SU-DHL-6 (cell line): Measurements from ENCODE around the gene C21orf58.

Experiments used
- H2AFZ ChIP-seq: fragments of 200-600 bp; sonication (generic); 2 replicates; pipeline ENCODE4 v1.6.1; 2014; ENCODE audit warnings: low read depth, mild to moderate bottlenecking, moderate library complexity, mixed read lengths, antibody characterized with exemption, low read length; ENCODE audit not compliant: severe bottlenecking
- H3F3A ChIP-seq: fragments of 200-600 bp; shearing (Covaris generic); 2 replicates; pipeline ENCODE4 v1.6.0; 2016; ENCODE audit warnings: antibody characterized with exemption, mild to moderate bottlenecking; ENCODE audit not compliant: insufficient read depth
- H3K27ac ChIP-seq: fragments of 200-600 bp; sonication (generic); 2 replicates; pipeline ENCODE4 v1.5.1; 2016; ENCODE audit warnings: low read depth, mild to moderate bottlenecking, low read length, moderate library complexity, mixed read lengths
- H3K27me3 ChIP-seq: fragments of 200-600 bp; sonication (generic), shearing (Covaris generic); 2 replicates; pipeline ENCODE4 v1.6.0; 2014; ENCODE audit warnings: mild to moderate bottlenecking, low read length
- H3K36me3 ChIP-seq: fragments of 200-600 bp; sonication (generic); 2 replicates; pipeline ENCODE4 v1.6.1; 2014; ENCODE audit warnings: mild to moderate bottlenecking, low read length, mixed read lengths
- H3K4me2 ChIP-seq: fragments of 300-600, 200-600 bp; shearing (Covaris generic), sonication (generic); 2 replicates; pipeline ENCODE4 v1.6.0; 2014; ENCODE audit warnings: low read length, low read depth, mild to moderate bottlenecking; ENCODE audit not compliant: poor library complexity, severe bottlenecking
- H3K4me3 ChIP-seq: fragments of 200-600 bp; sonication (generic); 2 replicates; pipeline ENCODE4 v1.5.1; 2014; ENCODE audit warnings: antibody characterized with exemption, low read length, mild to moderate bottlenecking, mixed read lengths; ENCODE audit not compliant: insufficient read depth, poor library complexity, severe bottlenecking
- H3K79me2 ChIP-seq: fragments of 200-600 bp; sonication (generic); 2 replicates; pipeline ENCODE4 v1.6.1; 2014; ENCODE audit warnings: mild to moderate bottlenecking, low read length, moderate library complexity; ENCODE audit not compliant: insufficient read depth
- H3K9ac ChIP-seq: fragments of 200-600 bp; sonication (generic); 2 replicates; pipeline ENCODE4 v1.7.0; 2014; ENCODE audit warnings: mild to moderate bottlenecking, low read length
- H3K9me2 ChIP-seq: fragments of 200-600 bp; sonication (generic); replicated peaks from 2 replicates; pipeline ENCODE4 v1.6.1; 2014; ENCODE audit warnings: low read length; ENCODE audit not compliant: insufficient read depth
- H3K9me3 ChIP-seq: fragments of 200-600 bp; sonication (generic); 2 replicates; pipeline ENCODE4 v1.6.1; 2014; ENCODE audit warnings: low read length, mixed read lengths; ENCODE audit not compliant: insufficient read depth
- H4K20me1 ChIP-seq: fragments of 200-600 bp; sonication (generic); 2 replicates; pipeline ENCODE4 v1.6.1; 2014; ENCODE audit warnings: low read depth, mild to moderate bottlenecking, antibody characterized with exemption, low read length, moderate library complexity, mixed read lengths
- EZH2phosphoT487 ChIP-seq: fragments of 200-600 bp; sonication (generic), shearing (Covaris generic); conservative IDR thresholded peaks from 2 replicates; pipeline ENCODE4 v1.6.1; 2018; ENCODE audit warnings: mild to moderate bottlenecking, antibody characterized with exemption, low read length, moderate library complexity, mixed read lengths
- TF ChIP-seq, protein P1 (sequence below): fragments of 200-600 bp; sonication (generic); IDR thresholded peaks from one replicate; pipeline ENCODE4 v1.5.1; 2017; ENCODE audit warnings: antibody characterized with exemption, mild to moderate bottlenecking, low read length, moderate library complexity; ENCODE audit not compliant: insufficient read depth, poor library complexity, severe bottlenecking

C21orf58 gene

DNA sequence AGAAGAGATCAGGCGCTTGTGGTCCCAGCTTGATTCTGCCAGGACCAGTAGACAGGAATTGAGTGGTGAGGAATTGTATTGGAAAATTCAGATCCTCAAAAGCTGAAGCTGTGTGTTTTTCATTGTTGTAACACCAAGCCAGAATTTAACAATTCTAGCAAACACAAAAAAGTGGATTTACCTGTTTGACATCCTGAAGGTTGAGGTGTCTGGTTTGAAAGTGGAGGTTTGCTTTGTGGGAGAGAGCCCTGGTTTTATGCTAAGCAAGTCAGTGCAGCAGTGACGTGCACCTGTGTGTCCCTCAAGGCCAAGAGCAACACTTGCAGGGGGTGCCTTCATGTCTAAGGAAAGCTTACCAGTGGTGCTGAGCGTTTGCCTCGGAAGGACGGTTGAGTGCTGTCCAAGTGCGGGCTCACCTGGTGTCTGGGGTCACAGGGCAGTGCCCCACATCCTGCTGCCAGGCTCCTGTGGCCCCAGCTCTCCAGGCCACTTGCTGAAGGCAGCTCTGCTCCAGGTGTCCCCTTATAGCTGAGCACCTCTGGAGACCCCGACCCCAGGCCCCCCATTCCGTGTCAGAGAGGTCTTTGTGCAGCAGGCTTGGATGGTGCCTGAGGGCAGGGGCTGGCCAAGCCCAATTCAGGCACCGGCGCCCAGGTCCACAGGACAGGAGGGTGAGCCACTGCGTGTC lies 27.9 kb upstream of the C21orf58 start:
- no peak overlapping the region for H3K4me2 ChIP-seq
- no peak overlapping the region for H3K27ac ChIP-seq
- H3K36me3 ChIP-seq: no peaks in the 10 kb centered on the region; the same call in 1 of the 2 replicates
- H3K4me3 ChIP-seq: no peak overlapping the region
- H3K27me3 ChIP-seq: no peaks in the 10 kb centered on the region
- H4K20me1 ChIP-seq: no peaks in the 10 kb centered on the region
- no peaks in the 10 kb centered on the region for H3K9me3 ChIP-seq
- no peak overlapping the region for H3K9ac ChIP-seq
- H3K79me2 ChIP-seq: no peaks in the 10 kb centered on the region
- TF ChIP-seq, protein P1, sequence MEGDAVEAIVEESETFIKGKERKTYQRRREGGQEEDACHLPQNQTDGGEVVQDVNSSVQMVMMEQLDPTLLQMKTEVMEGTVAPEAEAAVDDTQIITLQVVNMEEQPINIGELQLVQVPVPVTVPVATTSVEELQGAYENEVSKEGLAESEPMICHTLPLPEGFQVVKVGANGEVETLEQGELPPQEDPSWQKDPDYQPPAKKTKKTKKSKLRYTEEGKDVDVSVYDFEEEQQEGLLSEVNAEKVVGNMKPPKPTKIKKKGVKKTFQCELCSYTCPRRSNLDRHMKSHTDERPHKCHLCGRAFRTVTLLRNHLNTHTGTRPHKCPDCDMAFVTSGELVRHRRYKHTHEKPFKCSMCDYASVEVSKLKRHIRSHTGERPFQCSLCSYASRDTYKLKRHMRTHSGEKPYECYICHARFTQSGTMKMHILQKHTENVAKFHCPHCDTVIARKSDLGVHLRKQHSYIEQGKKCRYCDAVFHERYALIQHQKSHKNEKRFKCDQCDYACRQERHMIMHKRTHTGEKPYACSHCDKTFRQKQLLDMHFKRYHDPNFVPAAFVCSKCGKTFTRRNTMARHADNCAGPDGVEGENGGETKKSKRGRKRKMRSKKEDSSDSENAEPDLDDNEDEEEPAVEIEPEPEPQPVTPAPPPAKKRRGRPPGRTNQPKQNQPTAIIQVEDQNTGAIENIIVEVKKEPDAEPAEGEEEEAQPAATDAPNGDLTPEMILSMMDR: no peak
- no peak for TF ChIP-seq EZH2phosphoT487
- no peak overlapping the region for H2AFZ ChIP-seq
- no peaks in the 10 kb centered on the region for H3K9me2 ChIP-seq
- H3F3A ChIP-seq: no peaks in the 10 kb centered on the region

DNA sequence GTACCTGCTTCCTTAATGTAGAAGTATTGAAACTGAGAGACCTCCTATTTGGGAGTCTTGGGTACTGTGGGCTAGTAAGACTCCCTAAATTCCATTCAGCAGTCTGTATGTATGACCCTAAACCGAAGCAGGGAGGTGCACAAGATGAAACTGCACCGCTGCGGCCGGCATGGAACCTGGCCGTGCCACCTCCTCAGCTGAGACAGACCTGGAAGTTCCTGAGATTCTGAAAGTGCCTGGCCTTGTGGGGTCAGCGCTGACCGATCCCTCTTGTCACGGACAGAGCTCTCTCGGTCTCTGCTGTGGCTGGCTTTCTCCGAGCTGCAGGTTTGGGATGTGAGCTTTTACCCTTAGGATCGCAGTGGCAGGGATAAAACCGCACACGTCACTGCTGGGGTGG lies 27.3 kb upstream of the C21orf58 start:
- no peak for TF ChIP-seq EZH2phosphoT487
- TF ChIP-seq, protein P1: no peak
- H4K20me1 ChIP-seq: no peaks in the 10 kb centered on the region
- H3K36me3 ChIP-seq: no peaks in the 10 kb centered on the region; the same call in 1 of the 2 replicates
- no peak overlapping the region for H2AFZ ChIP-seq
- H3K27ac ChIP-seq: no peak overlapping the region
- no peaks in the 10 kb centered on the region for H3K27me3 ChIP-seq
- H3K4me2 ChIP-seq: no peak overlapping the region
- no peaks in the 10 kb centered on the region for H3K79me2 ChIP-seq
- H3K9me2 ChIP-seq: no peaks in the 10 kb centered on the region
- no peaks in the 10 kb centered on the region for H3F3A ChIP-seq
- H3K9ac ChIP-seq: no peak overlapping the region
- no peak overlapping the region for H3K4me3 ChIP-seq
- H3K9me3 ChIP-seq: no peaks in the 10 kb centered on the region

DNA sequence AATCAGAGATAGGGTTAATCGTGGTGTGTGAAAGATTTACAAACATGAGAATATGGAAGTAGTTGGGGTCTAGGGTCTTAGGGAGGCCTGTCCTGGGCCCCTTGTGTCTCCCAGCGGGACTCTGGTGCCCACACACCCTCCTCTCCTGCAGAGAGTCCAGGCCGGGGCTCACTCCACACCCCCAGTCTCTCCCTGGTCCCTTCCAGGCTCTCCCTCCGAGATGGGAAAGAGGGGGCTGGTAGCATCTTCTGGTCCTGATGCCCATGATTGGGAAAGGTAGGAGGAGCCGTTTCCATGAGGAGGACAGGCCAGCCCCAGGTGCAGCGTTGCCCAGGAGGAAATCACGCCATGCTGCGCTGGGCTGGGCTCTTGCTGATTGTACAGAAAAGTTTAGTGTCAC lies 26.9 kb upstream of the C21orf58 start:
- H3K36me3 ChIP-seq: no peaks in the 10 kb centered on the region; the same call in 1 of the 2 replicates
- TF ChIP-seq, protein P1: no peak
- no peak for TF ChIP-seq EZH2phosphoT487

More for the DNA sequence above, 26.9 kb upstream of the C21orf58 start:
- Histone ChIP-seq H3F3A (no peaks in the 10 kb centered on the region), H3K79me2 (no peaks in the 10 kb centered on the region), H3K4me2 (no peak overlapping the region), H3K9me3 (no peaks in the 10 kb centered on the region), H4K20me1 (no peaks in the 10 kb centered on the region), H3K9ac (no peak overlapping the region), H2AFZ (no peak overlapping the region), H3K27me3 (no peaks in the 10 kb centered on the region), H3K27ac (no peak overlapping the region), H3K4me3 (no peak overlapping the region), H3K9me2 (no peaks in the 10 kb centered on the region)
